IPS DF 4.7 (cell line): Measurements from ENCODE around the gene NIPSNAP2.
"Not testable (repeated sequence)": the region's sequence is repeated elsewhere in the genome, so short reads cannot be mapped to it uniquely, and the experiment has no call there.

Experiments
- DNase-seq: peaks from one replicate; pipeline ENCODE4 v3.0.0-alpha.2; 2013; ENCODE audit warnings: low spot score; ENCODE audit errors: extremely low read depth

Gene NIPSNAP2

DNA sequence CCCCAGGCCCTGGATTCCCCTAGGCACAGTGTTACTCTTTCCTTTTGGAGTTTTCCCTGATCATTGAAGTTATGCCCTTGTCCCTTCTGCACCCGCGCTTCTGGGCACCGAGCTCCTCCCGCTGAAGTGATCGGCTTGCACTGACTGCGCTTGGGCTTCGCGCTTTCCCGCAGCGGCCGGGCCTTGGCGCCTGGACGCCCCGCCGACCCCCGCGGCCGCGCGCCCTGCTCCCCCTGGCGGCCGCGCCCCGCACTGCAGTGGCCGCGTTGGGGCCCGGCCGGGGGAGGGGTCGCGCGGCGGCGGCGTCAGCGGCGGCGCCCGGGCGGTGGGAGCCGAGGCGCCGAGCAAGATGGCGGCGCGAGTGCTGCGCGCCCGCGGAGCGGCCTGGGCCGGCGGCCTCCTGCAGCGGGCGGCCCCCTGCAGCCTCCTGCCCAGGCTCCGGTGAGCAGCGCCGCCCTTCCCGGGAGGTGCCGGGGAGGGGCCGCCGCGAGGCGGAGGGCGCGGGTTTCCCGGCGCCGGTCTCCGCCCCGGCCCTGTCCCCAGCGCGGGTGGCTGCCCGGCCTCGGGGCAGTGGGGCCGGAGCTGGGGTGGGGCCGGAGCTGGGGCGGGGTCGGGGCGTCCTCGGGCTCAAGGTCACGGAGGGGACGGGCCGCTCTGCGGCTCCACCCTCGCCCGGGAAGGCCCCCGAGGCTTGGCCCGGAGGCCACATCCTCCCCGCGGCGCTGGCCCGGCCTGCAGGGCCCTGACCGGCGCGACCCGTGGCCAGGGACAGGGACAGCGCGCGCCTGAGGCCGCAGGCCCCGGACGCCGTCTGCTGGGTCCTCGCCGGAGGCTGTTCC is at the start of gene NIPSNAP2:
Gene NIPSNAP2, plus strand, starts transcription at position 325 of the 839 bp plus-strand sequence. Its CDS starts 25 bp downstream, at position 350.
- DNase-seq, result no peak

DNA sequence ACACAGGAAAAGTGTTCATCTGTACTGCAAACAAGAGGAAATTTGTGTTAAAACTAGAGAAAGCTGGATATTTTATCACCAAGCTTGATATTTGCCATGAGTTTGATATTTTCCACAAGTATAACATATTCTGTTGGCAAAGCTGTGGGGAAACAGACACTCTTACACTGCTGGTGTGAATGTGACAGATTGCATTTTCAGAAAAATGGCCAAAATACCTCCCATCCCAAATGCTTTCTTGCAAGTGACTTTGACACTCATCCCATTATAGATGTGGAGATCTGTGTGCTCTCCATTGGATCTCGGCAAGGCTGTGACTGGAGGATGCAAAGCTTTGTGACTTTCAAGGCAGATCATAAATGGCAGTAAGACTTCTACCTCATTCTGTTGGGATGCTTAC is 46.6 kb upstream of the NIPSNAP2 start:
- no peak for DNase-seq

DNA sequence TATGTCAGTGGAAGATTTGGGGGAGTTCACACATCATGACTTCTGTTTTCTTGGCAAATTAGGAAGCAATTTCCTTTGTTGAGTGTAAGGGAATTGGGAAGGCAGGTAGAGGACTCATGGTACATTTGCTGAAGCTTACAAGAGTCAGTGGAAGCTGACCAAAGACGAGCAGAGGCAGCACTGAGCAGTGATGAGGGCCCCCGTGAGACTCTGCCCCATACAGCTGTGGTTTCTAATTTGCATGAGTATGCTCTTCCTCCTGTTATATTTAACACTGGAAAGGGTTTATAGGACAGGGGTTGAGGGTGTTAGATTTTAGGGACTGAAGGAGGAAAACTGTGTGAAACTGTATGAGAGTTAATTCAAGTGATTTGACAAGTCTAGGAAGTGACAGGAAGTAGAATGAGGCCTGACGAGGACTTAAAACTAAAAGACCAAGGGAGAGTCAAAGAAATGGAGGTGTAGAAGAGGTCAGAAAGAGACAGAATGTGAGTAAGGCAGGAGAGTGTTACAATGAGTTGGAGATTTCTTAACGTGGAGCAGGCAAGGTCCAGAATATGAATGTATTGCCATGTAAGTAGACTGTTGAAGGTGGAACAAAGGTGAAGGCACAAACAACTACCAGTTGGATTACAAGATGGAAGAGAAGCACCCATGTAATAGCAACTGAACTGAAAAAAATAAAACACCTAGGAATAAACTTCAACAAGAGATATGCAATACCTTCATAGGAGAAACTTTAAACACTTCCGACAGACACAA is 36.2 kb upstream of the NIPSNAP2 start:
- DNase-seq, result no peak

DNA sequence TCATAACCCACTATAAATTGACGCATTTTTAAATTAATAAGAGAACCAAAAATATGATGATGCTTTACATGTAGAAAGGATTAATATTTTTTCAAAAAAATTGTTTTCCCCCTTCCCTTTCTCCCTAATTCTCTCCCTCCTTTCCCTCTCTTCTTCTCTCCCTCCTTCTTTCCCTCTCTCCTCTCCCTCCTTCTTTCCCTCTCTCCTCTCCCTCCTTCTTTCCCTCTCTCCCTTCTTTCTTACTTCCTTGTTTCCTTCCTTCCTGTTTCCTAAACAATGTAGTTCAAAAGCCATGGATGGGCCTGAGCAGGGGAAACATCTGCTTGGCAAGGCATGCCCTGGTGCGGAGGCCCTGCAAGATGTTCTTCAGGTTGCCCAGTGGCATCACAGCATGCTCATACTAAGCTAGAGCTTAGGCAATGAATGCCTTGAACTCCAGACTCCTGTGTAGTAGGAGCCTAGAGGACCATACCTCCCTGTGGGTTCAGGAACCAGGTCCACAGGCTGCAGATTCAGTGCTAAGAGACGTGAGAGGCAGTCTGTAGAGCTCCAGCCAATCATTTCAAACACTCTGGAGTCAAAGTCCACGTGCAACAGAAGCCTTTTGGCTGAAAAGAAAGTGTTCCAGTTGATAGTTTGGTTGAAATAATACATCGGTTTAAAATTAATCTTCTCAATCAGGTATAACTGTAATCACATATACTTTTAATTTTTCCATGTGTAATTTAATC is 32.8 kb upstream of the NIPSNAP2 start:
- no peak for DNase-seq

DNA sequence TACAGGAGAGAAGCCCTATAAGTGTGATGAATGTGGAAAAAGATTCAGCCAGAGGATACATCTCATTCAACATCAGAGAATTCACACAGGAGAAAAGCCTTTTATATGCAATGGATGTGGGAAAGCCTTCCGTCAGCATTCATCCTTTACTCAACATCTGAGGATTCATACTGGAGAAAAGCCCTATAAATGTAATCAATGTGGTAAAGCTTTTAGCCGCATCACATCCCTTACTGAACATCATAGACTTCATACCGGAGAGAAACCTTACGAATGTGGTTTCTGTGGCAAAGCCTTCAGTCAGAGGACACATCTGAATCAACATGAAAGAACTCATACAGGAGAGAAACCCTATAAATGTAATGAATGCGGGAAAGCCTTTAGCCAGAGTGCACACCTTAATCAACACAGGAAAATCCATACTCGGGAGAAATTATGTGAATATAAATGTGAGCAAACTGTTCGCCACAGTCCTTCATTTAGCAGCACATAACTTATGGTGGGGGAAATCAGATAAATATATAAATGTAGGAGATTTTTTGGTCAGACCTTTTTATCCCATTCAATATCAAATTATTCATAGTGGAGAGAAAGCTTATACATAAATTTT is 24.8 kb upstream of the NIPSNAP2 start:
- no peak for DNase-seq

DNA sequence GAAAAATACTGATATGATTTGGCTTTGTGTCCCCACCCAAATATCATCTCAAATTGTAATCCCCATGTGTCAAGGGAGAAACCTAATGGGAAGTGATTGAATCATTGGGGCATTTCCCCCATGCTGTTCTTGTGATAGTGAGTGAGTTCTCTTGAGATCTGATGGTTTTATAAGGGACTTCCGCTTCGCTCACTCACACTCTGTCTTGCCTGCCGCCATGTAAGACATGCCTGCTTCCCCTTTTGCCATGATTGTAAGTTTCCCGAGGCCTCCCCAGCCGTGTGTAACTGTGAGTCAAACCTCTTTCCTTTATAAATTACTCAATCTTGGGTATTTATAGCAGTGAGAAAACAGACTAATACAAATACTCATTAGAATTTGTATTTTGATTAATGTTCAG is 17.8 kb upstream of the NIPSNAP2 start:
- no peak for DNase-seq

DNA sequence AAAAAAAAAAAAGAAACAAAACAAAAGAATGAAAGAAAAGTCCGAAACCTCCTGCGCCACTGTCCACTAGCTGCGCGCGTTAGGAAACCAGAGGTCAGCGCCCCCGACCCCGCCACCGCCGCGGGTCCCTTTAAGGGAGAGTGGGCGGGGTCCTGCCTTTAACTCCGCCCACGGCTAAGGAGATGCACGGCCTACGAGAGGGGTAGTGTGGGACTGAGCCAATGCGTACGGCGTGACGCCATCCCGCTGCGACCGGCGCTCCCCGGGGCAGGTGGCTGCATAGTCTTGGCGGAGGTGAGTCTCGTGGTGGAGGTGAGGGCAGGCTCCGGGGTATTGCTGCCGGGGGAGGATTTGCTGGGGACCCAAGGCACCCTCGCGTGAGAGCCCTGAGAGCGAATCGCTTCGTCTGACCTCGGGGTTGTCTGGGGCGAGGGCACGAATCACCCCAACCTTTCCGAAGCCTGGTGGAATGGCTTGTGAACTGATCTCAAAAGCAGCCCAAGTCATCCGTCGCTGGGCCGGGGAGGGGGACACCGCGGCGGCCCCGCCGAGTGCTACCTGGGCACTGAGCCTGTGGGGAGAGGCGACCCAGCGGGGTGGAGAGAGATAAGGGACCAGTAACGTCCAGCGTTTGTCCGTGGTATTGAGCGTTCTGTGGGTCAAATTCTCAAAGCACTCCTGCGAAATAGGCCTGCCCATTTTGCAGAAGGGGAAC is 12.6 kb upstream of the NIPSNAP2 start, which contains the start of gene MRPS17:
Gene MRPS17, plus strand, starts transcription at position 241 of the 715 bp plus-strand sequence. CDS start 1,319 bp downstream, outside the sequence.
- peak; percentile 78 for DNase-seq

DNA sequence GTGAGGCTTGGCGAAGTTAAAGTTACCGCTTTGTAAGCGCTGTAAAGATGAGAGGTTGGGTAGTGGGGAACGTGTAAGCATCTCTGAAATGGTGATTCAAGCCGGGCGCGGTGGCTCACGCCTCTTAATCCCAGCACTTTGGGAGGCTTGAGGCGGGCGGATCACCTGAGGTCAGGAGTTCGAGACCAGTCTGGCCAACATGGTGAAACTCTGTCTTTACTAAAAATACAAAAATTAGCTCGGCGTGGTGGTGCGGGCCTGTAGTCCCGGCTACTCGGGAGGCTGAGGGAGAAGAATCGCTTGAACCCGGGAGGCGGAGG is 12.1 kb upstream of the NIPSNAP2 start:
- DNase-seq, result not testable (repeated sequence)

DNA sequence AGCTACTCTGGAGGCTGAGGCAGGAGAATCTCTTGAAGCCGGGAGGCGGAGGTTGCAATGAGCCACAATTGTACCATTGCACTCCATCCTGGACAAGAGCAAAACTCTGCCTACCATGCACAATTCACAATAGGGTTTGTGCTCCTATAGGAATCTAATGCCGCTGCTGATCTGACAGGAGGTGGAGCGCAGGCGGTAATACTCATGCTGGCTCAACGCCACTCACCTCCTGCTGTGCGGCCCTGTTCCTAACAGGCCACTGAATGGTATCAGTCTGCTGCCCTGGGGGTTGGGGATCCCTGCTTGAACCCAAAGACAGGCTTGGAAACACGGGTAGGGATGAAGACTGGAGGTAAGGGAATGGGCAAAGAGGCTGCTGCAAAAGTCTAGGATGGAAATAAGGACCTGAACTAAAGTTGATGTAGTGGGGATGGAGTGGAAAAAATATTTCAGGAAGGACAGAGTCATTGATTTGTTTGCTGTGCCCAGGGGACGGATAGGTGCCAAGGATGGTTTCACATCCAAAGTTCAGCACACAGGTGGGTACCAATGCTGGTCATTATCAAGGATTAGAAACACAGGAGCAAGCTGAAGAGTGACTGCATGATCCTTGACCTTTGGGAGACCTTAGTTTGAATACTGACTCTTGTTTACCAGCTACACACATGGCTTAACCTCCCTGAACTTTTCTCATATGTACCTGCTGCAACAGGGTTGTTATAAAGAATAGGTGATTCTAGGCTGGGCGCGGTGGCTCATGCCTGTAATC is 10.5 kb upstream of the NIPSNAP2 start:
- DNase-seq, result no peak

DNA sequence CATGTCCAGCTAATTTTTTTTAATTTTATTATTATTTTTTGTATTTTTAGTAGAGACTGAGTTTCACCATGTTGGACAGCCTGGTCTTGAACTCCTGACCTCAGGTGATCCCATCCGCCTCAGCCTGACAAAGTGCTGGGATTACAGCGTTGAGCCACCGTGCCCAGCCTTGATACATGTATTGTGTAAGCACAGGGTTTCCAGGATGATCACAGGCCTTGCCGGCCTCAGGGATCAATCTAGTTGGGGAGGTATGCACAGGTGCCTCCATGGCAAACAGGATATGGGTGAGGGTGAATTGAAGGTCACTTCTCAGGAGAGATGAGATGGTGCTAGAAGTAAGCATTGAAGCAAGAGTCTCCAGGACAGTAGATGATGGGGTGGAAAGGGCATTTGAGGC is 7.2 kb upstream of the NIPSNAP2 start:
- no peak for DNase-seq

DNA sequence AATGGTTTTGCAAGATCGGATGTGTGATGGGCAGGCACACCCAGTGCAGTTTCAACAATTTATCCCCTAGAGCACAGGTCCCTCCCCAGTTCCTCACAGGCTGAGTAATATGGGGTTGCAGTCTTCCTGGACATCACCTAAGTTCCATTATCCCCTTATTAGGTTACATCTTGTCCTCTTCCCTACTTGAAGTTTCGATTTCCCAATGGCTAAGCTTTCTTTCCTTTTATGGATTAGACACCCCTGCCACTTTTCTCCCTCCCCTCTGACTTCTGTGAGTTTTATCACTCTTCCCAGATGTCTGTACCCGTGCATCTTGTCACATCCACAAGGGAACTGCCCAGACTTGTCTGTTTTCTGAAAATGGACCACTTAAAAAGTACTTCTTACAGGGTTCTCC is 2.4 kb upstream of the NIPSNAP2 start:
- DNase-seq, result no peak

DNA sequence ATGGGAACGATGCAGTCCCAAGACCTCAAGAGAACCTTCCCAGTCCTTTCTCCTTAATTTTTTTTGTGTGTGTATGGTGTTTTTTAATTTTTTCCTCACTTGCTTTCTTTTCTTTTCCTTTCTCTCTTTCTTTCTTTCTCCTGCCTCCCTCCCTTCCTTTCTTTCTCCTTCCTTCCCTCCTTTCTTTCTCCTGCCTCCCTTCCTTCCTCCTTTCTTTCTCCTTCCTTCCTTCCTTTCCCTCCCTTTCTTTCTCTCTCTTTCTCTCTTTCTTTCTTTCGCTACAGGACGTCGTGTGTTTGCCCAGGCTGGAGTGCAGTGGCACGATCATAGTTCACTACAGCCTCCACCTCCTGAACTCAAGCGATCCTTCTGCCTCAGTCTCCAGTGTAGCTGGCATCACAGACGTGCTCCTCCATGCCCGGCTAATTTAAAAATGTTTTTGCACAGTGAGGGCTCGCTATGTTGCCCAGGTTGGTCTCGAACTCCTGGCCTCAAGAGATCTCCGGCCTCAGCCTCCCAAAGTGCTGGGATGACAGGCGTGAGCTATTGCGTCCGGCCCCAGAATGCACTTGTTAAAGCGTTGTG is 709 bp upstream of the NIPSNAP2 start:
- DNase-seq, result no peak

DNA sequence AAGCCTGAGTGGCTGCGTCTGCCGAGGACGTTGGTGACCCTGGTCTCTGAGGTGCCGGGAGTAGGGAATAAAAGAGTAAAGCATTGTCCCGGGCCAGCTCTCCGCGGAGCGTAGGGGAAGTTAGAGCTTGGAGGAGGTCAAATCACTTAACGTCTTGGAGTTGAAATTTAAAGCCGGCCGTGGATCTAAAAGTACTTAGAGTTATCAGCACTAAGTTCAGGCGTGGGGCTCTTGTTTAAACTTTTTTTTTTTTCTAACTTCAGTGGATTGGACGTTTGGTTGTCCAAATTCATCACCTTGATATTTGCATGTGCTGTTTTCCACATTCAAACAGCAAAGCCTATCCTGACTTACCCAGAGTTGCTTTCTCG is 700 bp downstream of the NIPSNAP2 start:
- DNase-seq, result no peak

DNA sequence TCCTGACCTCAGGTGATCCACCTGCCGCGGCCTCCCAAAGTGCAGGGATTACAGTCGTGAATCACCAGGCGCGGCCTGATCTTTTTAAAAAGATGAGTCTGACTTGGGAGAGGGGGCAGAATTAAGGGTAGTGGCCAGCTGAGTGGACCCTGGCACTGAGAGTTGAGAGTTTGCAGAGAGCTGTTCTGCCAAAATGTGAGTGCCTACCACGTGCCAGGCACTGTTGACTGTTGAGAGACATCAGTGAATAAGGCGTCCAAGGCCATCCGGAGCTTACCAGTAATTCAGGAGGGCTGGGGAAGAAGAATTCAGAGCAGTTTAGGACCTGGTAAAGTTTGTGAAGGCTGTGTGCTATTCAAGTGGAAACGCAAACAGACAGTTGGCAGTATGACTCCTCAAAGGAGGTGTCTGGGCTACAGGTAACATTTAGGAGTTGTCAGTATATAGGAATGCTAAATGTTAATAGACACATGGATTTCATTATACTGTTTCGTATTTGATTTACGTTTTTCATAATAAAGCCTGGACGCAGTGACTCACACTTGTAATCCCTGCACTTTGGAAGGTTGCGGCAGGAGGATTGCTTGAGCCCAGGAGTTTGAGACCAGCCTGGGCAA is 1.5 kb downstream of the NIPSNAP2 start:
- no peak for DNase-seq

DNA sequence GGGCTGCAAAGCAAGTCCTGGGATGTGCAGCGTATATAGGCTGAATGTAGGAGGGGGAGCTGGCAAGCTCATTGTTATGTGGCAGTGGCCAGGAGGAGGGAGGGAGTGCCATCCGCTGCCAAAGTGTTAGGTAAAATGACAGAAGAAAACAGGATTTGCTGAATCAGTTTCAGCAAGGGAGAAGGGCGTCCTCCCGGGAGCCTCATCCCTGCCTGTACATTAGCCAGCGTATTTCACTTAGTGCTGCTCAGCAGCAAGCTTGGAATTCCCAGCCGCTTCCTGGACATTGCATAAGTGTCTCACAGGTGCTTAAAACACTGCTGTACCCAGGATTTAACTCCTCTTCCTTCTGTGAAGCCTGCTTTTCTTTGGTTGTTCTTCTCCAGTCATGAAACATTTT is 2.5 kb downstream of the NIPSNAP2 start:
- no peak for DNase-seq

DNA sequence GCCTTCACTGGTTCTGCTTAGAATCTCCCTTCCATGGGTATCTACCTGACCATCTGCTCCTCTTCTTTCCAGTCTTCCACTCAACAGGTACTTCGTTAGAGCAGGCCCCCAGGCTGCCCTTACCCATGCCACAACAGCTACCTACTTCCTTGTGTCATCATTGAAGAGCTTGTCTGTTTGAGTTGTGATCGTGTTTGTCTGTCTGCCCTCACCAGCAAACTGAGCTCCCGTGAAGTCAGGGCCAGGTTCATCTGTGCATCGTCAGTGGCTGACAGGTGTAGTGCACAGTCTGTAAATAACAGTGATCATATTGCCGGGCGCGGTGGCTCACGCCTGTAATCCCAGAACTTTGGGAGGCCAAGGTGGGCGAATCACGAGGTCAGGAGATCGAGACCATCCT is 5.0 kb downstream of the NIPSNAP2 start:
- no peak for DNase-seq

DNA sequence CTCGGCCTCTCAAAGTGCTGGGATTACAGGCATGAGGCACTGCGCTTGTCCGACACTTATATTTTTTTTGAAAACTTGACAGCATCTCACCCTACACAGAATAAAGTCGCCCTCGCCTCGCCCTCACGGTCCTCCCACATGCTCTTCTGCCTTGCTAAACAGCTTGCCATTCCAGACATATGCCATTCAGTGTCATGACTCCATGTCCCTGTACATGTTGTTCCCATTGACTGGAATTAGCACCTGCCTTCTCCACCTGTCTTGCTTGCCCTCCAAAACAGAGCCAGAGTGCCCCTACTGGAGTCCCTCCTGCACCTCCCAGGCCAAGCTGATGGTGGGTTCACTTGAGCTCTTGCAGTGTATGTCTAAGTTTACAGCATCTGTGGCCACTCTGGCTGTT is 6.2 kb downstream of the NIPSNAP2 start:
- DNase-seq, result no peak

DNA sequence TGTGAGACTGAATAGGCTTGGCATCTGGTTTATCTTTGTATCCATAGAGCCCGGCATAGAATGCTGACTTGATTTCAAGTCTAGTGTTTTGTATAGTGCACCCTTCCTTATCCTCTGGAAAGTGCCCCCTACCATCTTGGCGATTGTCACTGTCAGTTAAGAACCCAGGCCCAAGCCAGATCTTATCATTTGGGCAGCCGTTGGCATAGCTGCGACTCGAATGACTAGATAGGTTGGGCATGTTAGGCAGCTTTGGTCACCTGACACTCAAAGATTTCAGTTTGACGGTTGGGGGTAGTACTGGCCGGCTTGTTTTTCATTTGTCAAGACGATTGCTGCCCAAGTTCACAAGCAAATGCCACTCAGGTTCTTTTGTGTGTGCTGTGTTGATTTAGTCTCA is 6.6 kb downstream of the NIPSNAP2 start:
- DNase-seq, result no peak

DNA sequence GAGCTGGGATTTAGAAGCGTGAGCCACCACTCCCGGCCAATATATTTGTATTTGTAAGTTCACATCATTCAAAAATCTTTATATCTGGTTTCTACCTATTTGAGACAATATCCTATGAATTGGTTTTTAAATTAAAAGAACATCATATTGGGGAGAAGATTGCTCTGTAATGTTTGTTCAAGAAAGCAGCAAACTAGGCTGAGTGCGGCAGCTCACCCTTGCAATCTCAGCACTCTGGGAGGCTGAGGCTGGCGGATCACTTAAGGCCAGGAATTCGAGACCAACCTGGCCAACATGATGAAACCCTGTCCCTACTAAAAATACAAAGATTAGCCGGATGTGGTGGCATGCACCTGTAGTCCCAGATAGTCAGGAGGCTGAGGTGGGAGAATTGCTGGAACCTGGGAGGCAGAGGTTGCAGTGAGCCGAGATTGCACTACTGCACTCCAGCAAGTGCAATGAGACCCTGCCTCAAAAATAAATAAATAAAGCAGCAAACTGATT is 9.4 kb downstream of the NIPSNAP2 start:
- DNase-seq, result no peak
